GM23338 (cell line): ENCODE results near the gene DHRS4L2. TPM values are rescaled to one million over a fixed set of nuclear protein-coding genes. Genes with fewer than 3 reads are reported as not detected.
"Not testable (repeated sequence)": the region's sequence is repeated elsewhere in the genome, so short reads cannot be mapped to it uniquely, and the experiment has no call there.

Experiments
- ATAC-seq: fragments of 200-7000 bp; cut with Tn5 transposase; 3 replicates; pipeline ENCODE4 v1.9.1; 2020
- DNase-seq: peaks from one replicate; pipeline ENCODE4 v3.0.0-alpha.2; 2015; ENCODE audit warnings: low spot score
- H2AFZ ChIP-seq: fragments of 200-600 bp; sonication (generic); 2 replicates; pipeline ENCODE4 v1.8.0; 2016; ENCODE audit warnings: antibody characterized with exemption, mild to moderate bottlenecking, moderate library complexity
- H3F3A ChIP-seq: fragments of 200-600 bp; sonication (generic); replicated peaks from 2 replicates; pipeline ENCODE4 v1.8.0; 2017; ENCODE audit warnings: antibody characterized with exemption, mixed run types, low read depth
- H3K27ac ChIP-seq: fragments of 200-600 bp; sonication (generic); 2 replicates; pipeline ENCODE4 v1.6.1; 2016; ENCODE audit warnings: low read depth
- H3K27me3 ChIP-seq: fragments of 200-600 bp; sonication (generic); 2 replicates; pipeline ENCODE4 v1.8.0; 2016; ENCODE audit warnings: mild to moderate bottlenecking, mixed run types, moderate library complexity; ENCODE audit not compliant: insufficient read depth
- H3K36me3 ChIP-seq: fragments of 200-600 bp; sonication (generic); 2 replicates; pipeline ENCODE4 v1.8.0; 2016; ENCODE audit warnings: mild to moderate bottlenecking; ENCODE audit not compliant: insufficient read depth
- H3K4me1 ChIP-seq: fragments of 200-600 bp; sonication (generic); 2 replicates; pipeline ENCODE4 v1.8.0; 2016; ENCODE audit warnings: mild to moderate bottlenecking, moderate library complexity; ENCODE audit not compliant: insufficient read depth
- H3K4me2 ChIP-seq: fragments of 200-600 bp; sonication (generic); 2 replicates; pipeline ENCODE4 v1.7.1; 2017; ENCODE audit warnings: mixed run types
- H3K4me3 ChIP-seq: fragments of 200-600 bp; sonication (generic); 2 replicates; pipeline ENCODE4 v1.6.1; 2016; ENCODE audit warnings: mixed run types
- H3K79me2 ChIP-seq: fragments of 200-600 bp; sonication (generic); replicated peaks from 2 replicates; pipeline ENCODE4 v1.8.0; 2017; ENCODE audit warnings: mild to moderate bottlenecking; ENCODE audit not compliant: insufficient read depth
- H3K9me2 ChIP-seq: fragments of 200-600 bp; sonication (generic); 2 replicates; pipeline ENCODE4 v1.8.0; 2017; ENCODE audit not compliant: insufficient read depth
- H4K20me1 ChIP-seq: fragments of 200-600 bp; sonication (generic); replicated peaks from 2 replicates; pipeline ENCODE4 v1.8.0; 2017; ENCODE audit warnings: mild to moderate bottlenecking; ENCODE audit not compliant: insufficient read depth
- H3K27ac Mint-ChIP-seq: 2 replicates; pipeline ENCODE4 v1.8.0; 2020; ENCODE audit warnings: inconsistent platforms, mild to moderate bottlenecking, moderate library complexity, mixed read lengths
- H3K27me3 Mint-ChIP-seq: 3 replicates; pipeline ENCODE4 v1.8.0; 2022; ENCODE audit warnings: low read depth, mild to moderate bottlenecking, moderate library complexity, mixed read lengths, inconsistent platforms; ENCODE audit not compliant: insufficient read depth, poor library complexity
- H3K36me3 Mint-ChIP-seq: 3 replicates; pipeline ENCODE4 v1.8.0; 2021; ENCODE audit warnings: low read depth, mild to moderate bottlenecking, inconsistent platforms, moderate library complexity, mixed read lengths
- H3K4me1 Mint-ChIP-seq: 3 replicates; pipeline ENCODE4 v1.8.0; 2020; ENCODE audit warnings: mild to moderate bottlenecking, inconsistent platforms, mixed read lengths
- H3K4me3 Mint-ChIP-seq: 3 replicates; pipeline ENCODE4 v1.8.0; 2021; ENCODE audit warnings: moderate library complexity, mild to moderate bottlenecking, inconsistent platforms, mixed read lengths
- H3K9me3 Mint-ChIP-seq: 3 replicates; pipeline ENCODE4 v1.8.0; 2020; ENCODE audit warnings: moderate library complexity, mild to moderate bottlenecking, inconsistent platforms, mixed read lengths
- CTCF ChIP-seq, 2 experiments: fragments of 200-600 bp in 1 of 2; sonication (generic) in 1 of 2; conservative IDR thresholded peaks; 2 replicates each; pipeline versions ENCODE4 v1.5.1 to v1.6.1; 2016 to 2017; ENCODE audit warnings: antibody characterized with exemption in 2 of 2, low read depth in 2 of 2, mild to moderate bottlenecking in 2 of 2, moderate library complexity in 1 of 2
- polyA plus RNA-seq: library from polyadenylated mRNA; unstranded; fragments of >200 nt; fragmentation: Nextera tagmentation; extraction: Ambion mirVana; gene quantifications from 2 replicates; pipeline ENCODE4 v1.2.1, GENCODE V29; 2016
- total RNA-seq: library from RNA; depleted of rRNA; stranded (reverse); fragments of >200 nt; shearing (Covaris generic); gene quantifications from 2 replicates; pipeline ENCODE4 v1.2.3, GENCODE V29; 2014

The DHRS4L2 gene
- total and polyA plus RNA-seq, 2 experiments from 2014 or later, result 6.7 to 12.9 TPM

DNA sequence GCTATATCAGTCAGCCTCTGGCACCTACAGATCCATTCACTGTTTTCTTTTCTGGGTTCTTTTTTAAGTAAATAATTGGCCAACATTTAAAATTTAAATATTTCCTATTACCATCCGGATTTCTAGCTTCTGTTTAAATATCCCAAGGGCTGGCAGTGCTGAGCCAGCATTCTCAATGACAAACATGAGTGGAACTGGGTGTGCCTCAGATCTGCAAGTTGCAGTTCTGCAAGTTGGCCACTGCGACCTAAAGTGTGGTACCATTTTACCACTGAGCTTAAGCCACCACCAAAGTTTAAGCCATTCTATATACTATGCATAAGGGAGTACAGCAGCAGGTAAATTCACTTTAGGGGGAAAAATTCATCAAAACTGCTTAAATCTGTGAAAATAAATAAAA is 31.2 kb downstream of the DHRS4L2 start:
- H3K4me1 Mint-ChIP-seq, H3K4me2 ChIP-seq, H3K4me3 Mint-ChIP-seq, H3F3A ChIP-seq, H3K4me1 ChIP-seq, H3K9me2 ChIP-seq, H2AFZ ChIP-seq, H3K27me3 ChIP-seq, H3K79me2 ChIP-seq, H3K36me3 Mint-ChIP-seq, H3K36me3 ChIP-seq, H3K4me3 ChIP-seq, DNase-seq, H4K20me1 ChIP-seq, H3K27ac Mint-ChIP-seq, H3K27me3 Mint-ChIP-seq, H3K27ac ChIP-seq: not testable (repeated sequence)
- TF ChIP-seq CTCF (conservative IDR thresholded peaks at IDR 0.05; ENCODE audit: low read depth in 2 of 2), result peak in 1 of 2 experiments; percentile 25; a peak in 2 of 4 replicates
- ATAC-seq, result peak; percentile 71
- H3K9me3 Mint-ChIP-seq, result peaks cover 27% of the 10 kb centered on the region; the same call in 2 of the 3 replicates

DNA sequence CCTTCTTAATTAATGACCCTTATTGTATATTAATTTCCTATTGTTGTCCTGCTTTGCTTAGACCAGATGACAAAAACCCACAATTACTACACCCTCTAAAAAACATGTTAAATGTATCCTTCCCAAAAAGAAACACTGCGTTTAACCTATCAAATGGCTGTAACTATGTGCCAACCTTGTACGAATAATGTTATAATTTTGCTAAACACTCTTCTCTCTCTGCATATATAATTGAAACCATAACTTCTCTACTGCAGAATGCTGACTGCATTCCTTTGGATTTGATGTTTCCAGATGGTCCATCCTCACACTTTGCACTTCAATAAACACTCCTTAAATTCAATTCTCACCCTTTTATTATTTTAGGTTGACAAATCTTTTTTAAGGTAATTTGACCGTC is 31.8 kb downstream of the DHRS4L2 start:
- H3K79me2 ChIP-seq, H3F3A ChIP-seq, H3K27me3 Mint-ChIP-seq, H4K20me1 ChIP-seq, H3K4me3 ChIP-seq, H3K9me2 ChIP-seq, H3K27ac ChIP-seq, ATAC-seq, DNase-seq, H3K27ac Mint-ChIP-seq, H3K36me3 ChIP-seq, H3K27me3 ChIP-seq, H3K4me1 Mint-ChIP-seq, H3K4me2 ChIP-seq, H3K36me3 Mint-ChIP-seq, H2AFZ ChIP-seq, H3K4me3 Mint-ChIP-seq, H3K4me1 ChIP-seq: not testable (repeated sequence)
- peaks cover 23% of the 10 kb centered on the region; the same call in 2 of the 3 replicates for H3K9me3 Mint-ChIP-seq

- not testable (repeated sequence) for H3K79me2 ChIP-seq, H3K27me3 Mint-ChIP-seq, DNase-seq
These were observed 36.2 kb downstream of the DHRS4L2 start for GRCh38 chr14:24024939-24025418.

GRCh38 chr14:24029687-24030086 is 41.0 kb downstream of the DHRS4L2 start:
- H3K79me2 ChIP-seq, H3K4me1 Mint-ChIP-seq, ATAC-seq, H3K36me3 Mint-ChIP-seq, H3F3A ChIP-seq, H3K27me3 ChIP-seq, H3K27me3 Mint-ChIP-seq, H3K9me2 ChIP-seq, H4K20me1 ChIP-seq, H3K4me1 ChIP-seq, H3K27ac Mint-ChIP-seq, H3K27ac ChIP-seq, H3K36me3 ChIP-seq, H3K4me3 Mint-ChIP-seq, H3K4me3 ChIP-seq, H3K4me2 ChIP-seq, DNase-seq, H2AFZ ChIP-seq: not testable (repeated sequence)
- peaks cover 36% of the 10 kb centered on the region for H3K9me3 Mint-ChIP-seq

More at GRCh38 chr14:24024939-24025418, 36.2 kb downstream of the DHRS4L2 start:
- ATAC-seq, H2AFZ ChIP-seq, H3K4me1 Mint-ChIP-seq, H3K4me2 ChIP-seq, H3K27ac ChIP-seq, H3K4me3 Mint-ChIP-seq, H3K36me3 ChIP-seq, H3K27me3 ChIP-seq, H3K27ac Mint-ChIP-seq, H3K9me3 Mint-ChIP-seq, H3K4me1 ChIP-seq, H3F3A ChIP-seq, H3K4me3 ChIP-seq, H4K20me1 ChIP-seq, H3K36me3 Mint-ChIP-seq, H3K9me2 ChIP-seq: not testable (repeated sequence)

DNA sequence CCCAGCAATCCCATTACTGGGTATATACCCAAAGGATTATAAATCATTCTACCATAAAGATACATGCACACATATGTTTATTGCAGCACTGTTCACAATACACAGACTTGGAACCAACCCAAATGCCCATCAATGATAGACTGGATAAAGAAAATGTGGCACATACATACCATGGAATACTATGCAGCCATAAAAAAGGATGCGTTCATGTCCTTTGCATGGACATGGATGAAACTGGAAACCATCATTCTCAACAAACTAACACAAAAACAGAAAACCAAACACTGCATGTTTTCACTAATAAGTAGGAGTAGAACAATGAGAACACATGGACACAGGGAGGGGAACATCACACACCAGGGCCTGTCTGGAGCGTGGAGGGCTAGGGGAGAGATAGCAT is 42.6 kb downstream of the DHRS4L2 start:
- not testable (repeated sequence) for H3K4me3 Mint-ChIP-seq, H3K4me1 ChIP-seq, H3K4me3 ChIP-seq, H3K36me3 Mint-ChIP-seq, H4K20me1 ChIP-seq, H2AFZ ChIP-seq, ATAC-seq, H3K4me2 ChIP-seq, H3K9me2 ChIP-seq, H3K27me3 ChIP-seq, H3K27ac ChIP-seq, H3K27me3 Mint-ChIP-seq, H3K79me2 ChIP-seq, H3K4me1 Mint-ChIP-seq, H3F3A ChIP-seq, H3K36me3 ChIP-seq, H3K27ac Mint-ChIP-seq, DNase-seq
- peaks cover 33% of the 10 kb centered on the region for H3K9me3 Mint-ChIP-seq
